Activated T-helper 1 cell treated with anti-CD3 and anti-CD28 coated beads, Interleukin-2, amount 50 U/mL, for 16 hours (primary cell): ENCODE measurements around the gene BCO1.

Source experiments
- DNase-seq, 2 donors: peaks; one replicate each; pipeline ENCODE4 v3.0.0-alpha.2; 2020; ENCODE audit warnings: low read depth in 1 of 2, low spot score in 1 of 2

The BCO1 gene

GRCh38 chr16:81315271-81316175 is 77.0 kb downstream of the BCO1 start:
- peak; percentile 4 to 31 for DNase-seq

- no peak for DNase-seq
Measured at GRCh38 chr16:81316176-81316496, 77.6 kb downstream of the BCO1 start.

GRCh38 chr16:81318711-81319110 is 80.2 kb downstream of the BCO1 start:
- DNase-seq, result no peak

- no peak for DNase-seq
Measured at GRCh38 chr16:81319221-81319912, 80.9 kb downstream of the BCO1 start.

- DNase-seq, result no peak
Measured at GRCh38 chr16:81321039-81321438, 82.5 kb downstream of the BCO1 start.

- no peak for DNase-seq
Measured at GRCh38 chr16:81321536-81321935, 83.0 kb downstream of the BCO1 start.

- DNase-seq, result no peak
Measured at GRCh38 chr16:81324808-81325207, 86.3 kb downstream of the BCO1 start.

- no peak for DNase-seq
Measured at GRCh38 chr16:81327011-81327410, 88.5 kb downstream of the BCO1 start.

- no peak for DNase-seq
Measured at GRCh38 chr16:81327447-81328196, 89.1 kb downstream of the BCO1 start.

- DNase-seq, result no peak
Measured at GRCh38 chr16:81329947-81330346, 91.5 kb downstream of the BCO1 start.

GRCh38 chr16:81333356-81333755 is 94.9 kb downstream of the BCO1 start:
- DNase-seq, result no peak

GRCh38 chr16:81335669-81336068 is 97.2 kb downstream of the BCO1 start:
- DNase-seq, result no peak

GRCh38 chr16:81337097-81337496 is 98.6 kb downstream of the BCO1 start:
- DNase-seq, result no peak
